ENCODE data around the gene CSRNP3.

- TF ChIP-seq CTCF (IDR thresholded peaks at IDR 0.05) (no peak), POLR2A (IDR thresholded peaks at IDR 0.05) (no peak)
Observed at GRCh38 chr2:165634282-165634681, 164.8 kb downstream of the CSRNP3 start.

All from right lobe of liver (tissue), 4 donors.